ENCODE measurements around the gene PPM1H. TPM values are rescaled to one million over a fixed set of nuclear protein-coding genes. Genes with fewer than 3 reads are reported as not detected.

The PPM1H gene
- total RNA-seq, 6 experiments from 2014 or later = 7.0 to 20.9 (median 8.4) TPM

- Mint-ChIP-seq H3K27me3 (ENCODE audit: insufficient read depth) (no peaks in the 10 kb centered on the region), H3K36me3 (ENCODE audit: low read depth) (peaks cover 8% of the 10 kb centered on the region), H3K9me3 (no peaks in the 10 kb centered on the region), H3K27ac (peak overlapping the region; percentile 80; the same call in 1 of the 2 replicates), H3K4me1 (ENCODE audit: low read depth) (peaks cover 59% of the 10 kb centered on the region), H3K4me3 (no peak overlapping the region)
- no peak for DNase-seq
- TF ChIP-seq CTCF (IDR thresholded peaks at IDR 0.05) = no peak
These were observed 196.3 kb downstream of the PPM1H start for GRCh38 chr12:62738616-62739015.

- Mint-ChIP-seq H3K4me1 (ENCODE audit: low read depth) (peaks cover 63% of the 10 kb centered on the region), H3K4me3 (no peak overlapping the region), H3K9me3 (no peaks in the 10 kb centered on the region), H3K36me3 (ENCODE audit: low read depth) (peaks cover 8% of the 10 kb centered on the region), H3K27me3 (ENCODE audit: insufficient read depth) (no peaks in the 10 kb centered on the region), H3K27ac (no peak overlapping the region; the same call in 1 of the 2 replicates)
- no peak for TF ChIP-seq CTCF (IDR thresholded peaks at IDR 0.05)
- no peak for DNase-seq
These were observed 196.8 kb downstream of the PPM1H start for GRCh38 chr12:62738105-62738504.

GRCh38 chr12:62737615-62738014 lies 197.3 kb downstream of the PPM1H start:
- H3K4me1 Mint-ChIP-seq (ENCODE audit: low read depth) = peaks cover 67% of the 10 kb centered on the region

GRCh38 chr12:62737188-62737587 lies 197.8 kb downstream of the PPM1H start:
- H3K27me3 Mint-ChIP-seq (ENCODE audit: insufficient read depth) = no peaks in the 10 kb centered on the region
- peaks cover 4% of the 10 kb centered on the region for H3K36me3 Mint-ChIP-seq (ENCODE audit: low read depth)
- no peak overlapping the region; the same call in 1 of the 2 replicates for H3K27ac Mint-ChIP-seq
- no peak overlapping the region for H3K4me3 Mint-ChIP-seq
- H3K9me3 Mint-ChIP-seq = no peaks in the 10 kb centered on the region
- DNase-seq = no peak
- no peak for TF ChIP-seq CTCF (IDR thresholded peaks at IDR 0.05)
- H3K4me1 Mint-ChIP-seq (ENCODE audit: low read depth) = peaks cover 72% of the 10 kb centered on the region

More at GRCh38 chr12:62737615-62738014, 197.3 kb downstream of the PPM1H start:
- H3K27ac Mint-ChIP-seq = no peak overlapping the region
- peaks cover 6% of the 10 kb centered on the region for H3K36me3 Mint-ChIP-seq (ENCODE audit: low read depth)
- no peaks in the 10 kb centered on the region for H3K27me3 Mint-ChIP-seq (ENCODE audit: insufficient read depth)
- no peaks in the 10 kb centered on the region for H3K9me3 Mint-ChIP-seq
- TF ChIP-seq CTCF (IDR thresholded peaks at IDR 0.05) = no peak
- no peak for DNase-seq
- no peak overlapping the region for H3K4me3 Mint-ChIP-seq

GRCh38 chr12:62736596-62736995 lies 198.4 kb downstream of the PPM1H start:
- TF ChIP-seq CTCF (IDR thresholded peaks at IDR 0.05) = no peak
- H3K4me3 Mint-ChIP-seq = no peak overlapping the region
- no peaks in the 10 kb centered on the region for H3K27me3 Mint-ChIP-seq (ENCODE audit: insufficient read depth)
- peaks cover 78% of the 10 kb centered on the region for H3K4me1 Mint-ChIP-seq (ENCODE audit: low read depth)
- H3K9me3 Mint-ChIP-seq = no peaks in the 10 kb centered on the region
- peaks cover 4% of the 10 kb centered on the region for H3K36me3 Mint-ChIP-seq (ENCODE audit: low read depth)
- peak overlapping the region; percentile 20; the same call in 1 of the 2 replicates for H3K27ac Mint-ChIP-seq
- no peak for DNase-seq

Data from HFFc6 (cell line).